Kidney (tissue), 22 donors: ENCODE measurements around the gene STX17. TPM values are rescaled to one million over a fixed set of nuclear protein-coding genes. Genes with fewer than 3 reads are reported as not detected.
A peak's percentile ranks its signal among the peaks of the same experiment; 100 is the strongest.
"Not testable (repeated sequence)": the region's sequence is repeated elsewhere in the genome, so short reads cannot be mapped to it uniquely, and the experiment has no call there.

Experiments used
- DNase-seq, 5 donors: peaks; one replicate each; pipeline ENCODE4 v3.0.0-alpha.2; 2013 to 2020
- FAIRE-seq: peaks from 2 replicates; lab custom pipeline; 2012; peaks lifted over from hg19 to GRCh38; lab: Jason Lieb, UNC
- H3K27ac ChIP-seq, 2 donors: one replicate each; pipeline ENCODE4 v1.7.0; 2013; ENCODE audit warnings: low read depth in 2 of 2, low read length in 2 of 2, inconsistent platforms in 1 of 2
- H3K27me3 ChIP-seq: one replicate; pipeline ENCODE4 v1.7.1; 2013; ENCODE audit warnings: low read length, inconsistent platforms; ENCODE audit not compliant: control insufficient read depth, insufficient read depth
- H3K36me3 ChIP-seq, 3 donors: one replicate each; pipeline versions ENCODE4 v1.7.0 to v1.7.1; 2013; ENCODE audit warnings: low read length in 3 of 3, control low read depth in 1 of 3, inconsistent platforms in 1 of 3; ENCODE audit not compliant: insufficient read depth in 3 of 3, control insufficient read depth in 2 of 3
- H3K4me1 ChIP-seq, 3 donors: one replicate each; pipeline versions ENCODE4 v1.7.0 to v1.7.1; 2013; ENCODE audit warnings: low read length in 3 of 3, inconsistent platforms in 1 of 3, low read depth in 1 of 3; ENCODE audit not compliant: control insufficient read depth in 2 of 3, insufficient read depth in 2 of 3
- H3K4me3 ChIP-seq, 3 donors: one replicate each; pipeline versions ENCODE4 v1.7.0 to v1.8.1; 2013; ENCODE audit warnings: low read length in 3 of 3, control low read depth in 1 of 3, inconsistent platforms in 1 of 3
- H3K9ac ChIP-seq, 3 donors: one replicate each; pipeline versions ENCODE4 v1.7.0 to v1.7.1; 2013; ENCODE audit warnings: low read length in 3 of 3, control low read depth in 1 of 3, inconsistent platforms in 1 of 3
- H3K9me3 ChIP-seq, 3 donors: one replicate each; pipeline versions ENCODE4 v1.7.0 to v1.7.1; 2013; ENCODE audit warnings: low read length in 3 of 3, control low read depth in 1 of 3, inconsistent platforms in 1 of 3; ENCODE audit not compliant: control insufficient read depth in 2 of 3, insufficient read depth in 1 of 3
- intact Hi-C: fragments of 100-400 bp; cut with DNase I; formaldehyde crosslinking; loops from one replicate; pipeline ENCODE4 v1.11.1; 2022
- long read RNA-seq, 10 donors: library from polyadenylated mRNA in 1 of 10; unstranded in 1 of 10; transcript quantifications; one replicate each; pipeline ENCODE4 v2.0.0 and lab custom pipeline, GENCODE V29; 2021 to 2026
- polyA plus RNA-seq: library from polyadenylated mRNA; stranded (reverse); fragments of 350-450 nt; fragmentation: Illumina TruSeq; extraction: RNeasy Lipid Tissue Mini Kit (QIAGEN cat#74804); gene quantifications from one replicate; pipeline ENCODE4 v1.2.3, GENCODE V29; 2014; ENCODE audit warnings: low read depth, low replicate concordance; ENCODE audit not compliant: insufficient read depth
- total RNA-seq: library from RNA; stranded (reverse); fragmentation: NEBNext Ultra II Directional; extraction: Animal tissue kit (Norgen Biotek cat#: 25700); gene quantifications from one replicate; pipeline ENCODE4 v1.2.1, GENCODE V29; 2021
- TF ChIP-seq, protein P1 (sequence below): IDR thresholded peaks from 3 replicates; pipeline ENCODE4 v1.5.1; 2012; ENCODE audit warnings: mild to moderate bottlenecking, moderate library complexity, borderline replicate concordance; ENCODE audit not compliant: insufficient read depth; ENCODE audit errors: extremely low read depth
- donor health status: control.
- donor health status: control.
- donor health status: control.
- donor health status: control.
- donor health status: control.
- donor health status: DM: yes; HTN: yes; CAD: no.
- donor health status: Normal renal cell carcinoma (clear cell type).

Gene STX17
- 39.7 TPM for total RNA-seq
- polyA plus RNA-seq: 5.2 TPM
- long read RNA-seq, donor 1, partial matches to known transcripts: 0 of 5 reads
- long read RNA-seq, donor 1, other reads (novel, unspliced or antisense): 0 of 5 reads
- long read RNA-seq, donor 2, transcript STX17-201 (8 exons, 2,713 nt): major isoform, 7 of 88 reads
- long read RNA-seq, donor 2, partial matches to known transcripts: 25 of 88 reads
- long read RNA-seq, donor 2, other reads (novel, unspliced or antisense): 55 of 88 reads
- long read RNA-seq, donor 3, transcript STX17-201 (8 exons, 2,713 nt): major isoform, 5 of 6 reads
- long read RNA-seq, donor 3, partial matches to known transcripts: 0 of 6 reads
- long read RNA-seq, donor 3, other reads (novel, unspliced or antisense): 0 of 6 reads
- long read RNA-seq, donor 4, partial matches to known transcripts: 0 of 7 reads
- long read RNA-seq, donor 4, other reads (novel, unspliced or antisense): 0 of 7 reads
- long read RNA-seq, donor 5: 0 reads
- long read RNA-seq, donor 6, transcript STX17-201 (8 exons, 2,713 nt): major isoform, 7 of 7 reads
- long read RNA-seq, donor 6, partial matches to known transcripts: 0 of 7 reads
- long read RNA-seq, donor 6, other reads (novel, unspliced or antisense): 0 of 7 reads
- long read RNA-seq, donor 7, transcript STX17-201 (8 exons, 2,713 nt): major isoform, 9 of 17 reads
- long read RNA-seq, donor 7, partial matches to known transcripts: 0 of 17 reads
- long read RNA-seq, donor 7, other reads (novel, unspliced or antisense): 8 of 17 reads
- long read RNA-seq, donor 8, transcript STX17-201 (8 exons, 2,713 nt): major isoform, 5 of 5 reads
- long read RNA-seq, donor 8, partial matches to known transcripts: 0 of 5 reads
- long read RNA-seq, donor 8, other reads (novel, unspliced or antisense): 0 of 5 reads
- long read RNA-seq, donor 9, partial matches to known transcripts: 0 of 4 reads
- long read RNA-seq, donor 9, other reads (novel, unspliced or antisense): 0 of 4 reads
- long read RNA-seq, donor 10, partial matches to known transcripts: 0 of 2 reads
- long read RNA-seq, donor 10, other reads (novel, unspliced or antisense): 0 of 2 reads

DNA sequence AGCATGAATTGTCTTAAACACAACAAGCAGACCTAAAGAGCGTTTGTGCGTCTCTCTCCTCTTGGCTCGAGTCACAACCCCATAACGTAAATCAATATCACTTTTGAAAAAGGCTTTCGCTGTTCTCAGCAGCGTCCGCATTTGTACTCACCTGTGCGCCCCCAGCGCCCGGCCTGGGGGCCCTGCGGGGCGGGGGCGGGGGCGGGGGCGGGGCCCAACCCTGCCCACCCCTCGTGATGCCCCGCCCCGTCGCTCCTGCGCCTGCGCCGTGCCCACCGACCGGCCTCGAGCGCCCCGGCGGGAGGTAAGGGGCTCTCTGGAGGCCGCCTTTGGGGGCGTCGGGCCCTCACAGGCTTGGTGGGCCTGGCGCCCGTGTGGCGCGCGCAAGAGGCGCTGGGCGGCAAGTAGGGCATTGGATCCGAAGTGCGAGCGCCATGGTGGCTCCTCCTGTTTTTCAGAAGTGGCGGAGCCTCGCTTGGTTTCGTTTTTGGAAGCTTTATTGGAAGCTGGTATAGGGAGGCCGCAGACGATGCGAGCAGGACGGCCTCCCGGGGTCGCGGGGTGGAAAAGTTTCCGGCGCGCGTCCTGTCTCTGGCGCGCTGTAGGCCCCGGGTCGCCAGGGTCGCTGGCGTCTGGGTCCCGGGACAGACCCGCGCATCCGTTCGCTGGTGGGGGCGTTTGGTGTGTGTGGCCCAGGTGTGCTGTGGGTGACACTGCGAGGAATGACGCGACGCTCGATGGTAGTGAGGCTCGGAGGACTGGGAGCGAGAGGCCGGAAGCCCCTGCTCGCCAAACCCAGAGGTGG is at the start of gene STX17:
TSS of gene STX17 (plus strand) at position 252 of the 805 bp plus-strand sequence. CDS start 8,586 bp downstream, outside the sequence.
- Histone ChIP-seq H3K4me3 (peak within 1 kb of the TSS; percentile 90 to 94 (median 91)), H3K36me3 (no peaks in the 10 kb centered on the region), H3K27ac (peak within 1 kb of the TSS; percentile 91 to 94), H3K9ac (peak within 1 kb of the TSS; percentile 74 to 97 (median 86)), H3K4me1 (peaks cover 0 to 5% (median 0%) of the 10 kb centered on the region in 3 donors), H3K27me3 (no peaks in the 10 kb centered on the region), H3K9me3 (no peaks in the 10 kb centered on the region)
- TF ChIP-seq, protein P1, sequence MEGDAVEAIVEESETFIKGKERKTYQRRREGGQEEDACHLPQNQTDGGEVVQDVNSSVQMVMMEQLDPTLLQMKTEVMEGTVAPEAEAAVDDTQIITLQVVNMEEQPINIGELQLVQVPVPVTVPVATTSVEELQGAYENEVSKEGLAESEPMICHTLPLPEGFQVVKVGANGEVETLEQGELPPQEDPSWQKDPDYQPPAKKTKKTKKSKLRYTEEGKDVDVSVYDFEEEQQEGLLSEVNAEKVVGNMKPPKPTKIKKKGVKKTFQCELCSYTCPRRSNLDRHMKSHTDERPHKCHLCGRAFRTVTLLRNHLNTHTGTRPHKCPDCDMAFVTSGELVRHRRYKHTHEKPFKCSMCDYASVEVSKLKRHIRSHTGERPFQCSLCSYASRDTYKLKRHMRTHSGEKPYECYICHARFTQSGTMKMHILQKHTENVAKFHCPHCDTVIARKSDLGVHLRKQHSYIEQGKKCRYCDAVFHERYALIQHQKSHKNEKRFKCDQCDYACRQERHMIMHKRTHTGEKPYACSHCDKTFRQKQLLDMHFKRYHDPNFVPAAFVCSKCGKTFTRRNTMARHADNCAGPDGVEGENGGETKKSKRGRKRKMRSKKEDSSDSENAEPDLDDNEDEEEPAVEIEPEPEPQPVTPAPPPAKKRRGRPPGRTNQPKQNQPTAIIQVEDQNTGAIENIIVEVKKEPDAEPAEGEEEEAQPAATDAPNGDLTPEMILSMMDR: no peak
- intact Hi-C loops: no loop called here
- DNase-seq: peak; percentile 89 to 93 (median 91)
- FAIRE-seq: no peak

DNA sequence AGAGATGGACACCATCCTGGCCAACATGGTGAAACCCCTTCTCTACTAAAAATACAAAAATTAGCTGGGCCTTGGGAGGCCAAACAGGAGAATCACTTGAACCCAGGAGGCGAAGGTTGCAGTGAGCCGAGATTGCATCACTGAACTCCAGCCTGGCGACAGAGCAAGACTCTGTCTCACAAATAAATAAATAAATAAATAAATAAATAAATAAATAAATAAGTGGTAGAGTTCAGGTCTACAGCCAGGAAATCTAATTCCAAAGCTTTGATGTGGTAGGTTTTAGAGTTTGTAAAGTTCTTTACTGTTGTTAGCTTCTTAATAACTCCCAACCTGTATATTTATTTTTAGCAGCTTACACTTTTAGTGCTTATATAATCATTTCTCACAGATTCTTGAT is 48.9 kb upstream of the STX17 start:
- intact Hi-C loops, H3K4me3 ChIP-seq: not testable (repeated sequence)

DNA sequence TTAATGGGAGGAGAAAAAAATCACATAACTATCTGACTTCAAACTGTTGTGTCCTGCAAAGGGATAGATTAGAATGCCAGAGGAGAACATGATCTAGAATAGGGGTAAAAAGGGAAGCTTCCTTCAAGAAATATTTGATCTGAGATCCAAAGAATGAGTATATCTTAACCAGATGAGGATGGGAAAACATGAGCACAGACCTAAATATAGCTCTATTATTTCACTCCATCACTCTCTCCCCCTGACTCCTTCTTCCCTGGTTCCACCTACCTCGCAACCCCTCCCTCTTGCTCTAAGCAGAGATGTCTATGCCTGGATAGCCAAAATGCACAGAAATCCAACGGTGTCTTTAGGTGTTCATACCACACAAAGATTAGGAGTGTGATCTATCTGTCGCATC is 48.4 kb upstream of the STX17 start:
- no peaks in the 10 kb centered on the region for H3K36me3 ChIP-seq
- FAIRE-seq (no peak), DNase-seq (no peak)
- TF ChIP-seq, protein P1: no peak
- no peak overlapping the region for H3K9ac ChIP-seq
- H3K27me3 ChIP-seq: no peaks in the 10 kb centered on the region
- intact Hi-C loops: no loop called here
- H3K27ac ChIP-seq: no peak overlapping the region
- H3K4me3 ChIP-seq: no peak overlapping the region
- H3K9me3 ChIP-seq: no peaks in the 10 kb centered on the region
- no peaks in the 10 kb centered on the region for H3K4me1 ChIP-seq

More for the DNA sequence above, 48.9 kb upstream of the STX17 start:
- FAIRE-seq, H3K4me1 ChIP-seq, H3K27ac ChIP-seq, H3K36me3 ChIP-seq, H3K27me3 ChIP-seq, DNase-seq, H3K9me3 ChIP-seq, H3K9ac ChIP-seq: not testable (repeated sequence)
